Thoracic aorta (tissue), 2 donors: ENCODE measurements around the gene KLF13. TPM values are rescaled to one million over a fixed set of nuclear protein-coding genes. Genes with fewer than 3 reads are reported as not detected.

Experiments
- ATAC-seq: fragments of 150-250 bp; one replicate; pipeline ENCODE4 v1.8.0; 2017; ENCODE audit warnings: low read depth; ENCODE audit not compliant: insufficient number of reproducible peaks, low FRiP score
- DNase-seq: peaks from one replicate; pipeline ENCODE4 v3.0.0-alpha.2; 2020; ENCODE audit warnings: low spot score
- H3K27ac ChIP-seq, 2 donors: fragments of 200-600 bp; sonication (generic); 1 replicate in 1 of 2; 2 replicates in 1 of 2; pipeline ENCODE4 v1.5.1; 2016; ENCODE audit warnings: mild to moderate bottlenecking in 2 of 2, moderate library complexity in 2 of 2
- H3K27me3 ChIP-seq: fragments of 200-600 bp; sonication (generic); replicated peaks from 2 replicates; pipeline ENCODE4 v1.6.0; 2016; ENCODE audit warnings: mild to moderate bottlenecking; ENCODE audit not compliant: insufficient read depth
- H3K36me3 ChIP-seq: fragments of 200-600 bp; sonication (generic); one replicate; pipeline ENCODE4 v1.5.1; 2016
- H3K4me1 ChIP-seq, 2 donors: fragments of 200-600 bp; sonication (generic); 1 replicate in 1 of 2; 2 replicates in 1 of 2; pipeline versions ENCODE4 v1.5.1 to v1.6.0; 2016; ENCODE audit warnings: low read depth in 2 of 2, mild to moderate bottlenecking in 1 of 2; ENCODE audit not compliant: control insufficient read depth in 1 of 2
- H3K4me3 ChIP-seq: fragments of 200-600 bp; sonication (generic); 2 replicates; pipeline ENCODE4 v1.5.1; 2016; ENCODE audit warnings: mild to moderate bottlenecking
- H3K9me3 ChIP-seq: fragments of 200-600 bp; sonication (generic); 2 replicates; pipeline ENCODE4 v1.5.1; 2016
- total RNA-seq, 2 donors: library from RNA; depleted of rRNA; stranded (reverse); fragments of >200 nt; gene quantifications; one replicate each; pipeline versions ENCODE4 v1.1.0 to v1.2.3, GENCODE V29; 2016
- TF ChIP-seq, protein P1 (sequence below): fragments of 200-600 bp; sonication (generic); IDR thresholded peaks from one replicate; pipeline ENCODE4 v1.5.1; 2019; ENCODE audit warnings: antibody characterized with exemption

Gene KLF13
- total RNA-seq, 2 donors from 2014 or later, result 59.5 to 76.5 TPM

DNA sequence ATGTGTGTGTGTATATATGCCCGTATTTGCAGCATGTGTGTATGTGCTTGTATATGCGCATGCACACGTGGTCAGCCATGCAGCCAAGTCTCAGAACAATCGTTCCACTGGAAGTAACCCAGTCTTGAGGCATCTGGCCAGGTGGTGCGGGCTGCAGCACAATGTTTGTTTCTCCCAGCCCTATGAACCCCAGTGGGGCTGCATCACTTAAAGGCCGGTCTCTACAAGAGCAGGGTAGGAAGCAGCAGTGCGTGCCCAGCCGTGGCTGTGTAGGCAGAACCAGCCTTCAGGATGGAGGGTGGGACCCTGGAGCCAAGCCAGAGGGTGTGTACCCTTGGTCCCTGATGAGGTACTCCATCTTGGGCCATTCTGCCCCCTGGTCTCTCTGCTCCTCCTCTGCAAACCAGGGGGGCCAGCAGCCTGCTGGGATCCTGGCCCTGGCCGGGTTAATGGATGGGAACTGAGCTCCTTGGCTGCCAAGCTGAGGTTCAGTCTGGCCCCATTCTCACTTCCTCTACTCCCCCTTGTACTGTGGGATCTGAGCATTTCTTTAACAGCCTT lies 11.8 kb downstream of the KLF13 start:
- peak overlapping the region; percentile 11 for H3K4me3 ChIP-seq
- peak overlapping the region; percentile 58 to 77 for H3K27ac ChIP-seq
- TF ChIP-seq, protein P1, sequence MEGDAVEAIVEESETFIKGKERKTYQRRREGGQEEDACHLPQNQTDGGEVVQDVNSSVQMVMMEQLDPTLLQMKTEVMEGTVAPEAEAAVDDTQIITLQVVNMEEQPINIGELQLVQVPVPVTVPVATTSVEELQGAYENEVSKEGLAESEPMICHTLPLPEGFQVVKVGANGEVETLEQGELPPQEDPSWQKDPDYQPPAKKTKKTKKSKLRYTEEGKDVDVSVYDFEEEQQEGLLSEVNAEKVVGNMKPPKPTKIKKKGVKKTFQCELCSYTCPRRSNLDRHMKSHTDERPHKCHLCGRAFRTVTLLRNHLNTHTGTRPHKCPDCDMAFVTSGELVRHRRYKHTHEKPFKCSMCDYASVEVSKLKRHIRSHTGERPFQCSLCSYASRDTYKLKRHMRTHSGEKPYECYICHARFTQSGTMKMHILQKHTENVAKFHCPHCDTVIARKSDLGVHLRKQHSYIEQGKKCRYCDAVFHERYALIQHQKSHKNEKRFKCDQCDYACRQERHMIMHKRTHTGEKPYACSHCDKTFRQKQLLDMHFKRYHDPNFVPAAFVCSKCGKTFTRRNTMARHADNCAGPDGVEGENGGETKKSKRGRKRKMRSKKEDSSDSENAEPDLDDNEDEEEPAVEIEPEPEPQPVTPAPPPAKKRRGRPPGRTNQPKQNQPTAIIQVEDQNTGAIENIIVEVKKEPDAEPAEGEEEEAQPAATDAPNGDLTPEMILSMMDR, result no peak
- H3K27me3 ChIP-seq, result no peaks in the 10 kb centered on the region
- no peaks in the 10 kb centered on the region for H3K36me3 ChIP-seq
- peaks cover 52 to 97% of the 10 kb centered on the region in 2 donors for H3K4me1 ChIP-seq
- DNase-seq (no peak), ATAC-seq (peak; percentile 8)
- H3K9me3 ChIP-seq, result no peaks in the 10 kb centered on the region

GRCh38 chr15:31338879-31339557 lies 12.4 kb downstream of the KLF13 start:
- Histone ChIP-seq H3K4me3 (peak overlapping the region; percentile 13), H3K27me3 (no peaks in the 10 kb centered on the region), H3K9me3 (no peaks in the 10 kb centered on the region), H3K27ac (peak overlapping the region; percentile 58 to 77), H3K36me3 (no peaks in the 10 kb centered on the region), H3K4me1 (peaks cover 58 to 98% of the 10 kb centered on the region in 2 donors)
- ATAC-seq (peak; percentile 66), DNase-seq (peak; percentile 72)
- TF ChIP-seq, protein P1, result no peak

GRCh38 chr15:31339558-31339895 lies 12.9 kb downstream of the KLF13 start:
- ATAC-seq, result no peak
- H3K27ac ChIP-seq, result peak overlapping the region; percentile 49 to 77
- DNase-seq, result no peak
- no peaks in the 10 kb centered on the region for H3K36me3 ChIP-seq
- H3K4me1 ChIP-seq, result peaks cover 63 to 98% of the 10 kb centered on the region in 2 donors
- peak overlapping the region; percentile 13 for H3K4me3 ChIP-seq
- H3K9me3 ChIP-seq, result no peaks in the 10 kb centered on the region
- no peaks in the 10 kb centered on the region for H3K27me3 ChIP-seq
- TF ChIP-seq, protein P1, result no peak

- H3K36me3 ChIP-seq, result no peaks in the 10 kb centered on the region
- peak overlapping the region; percentile 49 to 77 for H3K27ac ChIP-seq
- TF ChIP-seq, protein P1, result no peak
- H3K4me3 ChIP-seq, result no peak overlapping the region
- no peaks in the 10 kb centered on the region for H3K27me3 ChIP-seq
- H3K9me3 ChIP-seq, result no peaks in the 10 kb centered on the region
- DNase-seq (no peak), ATAC-seq (no peak)
- peaks cover 63 to 98% of the 10 kb centered on the region in 2 donors for H3K4me1 ChIP-seq
Measured at GRCh38 chr15:31340047-31340446, 13.4 kb downstream of the KLF13 start.

GRCh38 chr15:31340592-31340991 lies 14.0 kb downstream of the KLF13 start:
- no peaks in the 10 kb centered on the region for H3K36me3 ChIP-seq
- no peaks in the 10 kb centered on the region for H3K27me3 ChIP-seq
- no peak for ATAC-seq
- H3K9me3 ChIP-seq, result no peaks in the 10 kb centered on the region
- H3K27ac ChIP-seq, result no peak overlapping the region
- TF ChIP-seq, protein P1, result no peak
- H3K4me1 ChIP-seq, result peaks cover 64 to 99% of the 10 kb centered on the region in 2 donors
- H3K4me3 ChIP-seq, result no peak overlapping the region
- no peak for DNase-seq
